NCI-H146 (cell line): Measurements from ENCODE around the gene ATL3.
"Not testable (repeated sequence)": the region's sequence is repeated elsewhere in the genome, so short reads cannot be mapped to it uniquely, and the experiment has no call there.

Experiments used
- DNase-seq: peaks from one replicate; lab custom pipeline; 2025; lab: John Stamatoyannopoulos, UW

Gene ATL3

DNA sequence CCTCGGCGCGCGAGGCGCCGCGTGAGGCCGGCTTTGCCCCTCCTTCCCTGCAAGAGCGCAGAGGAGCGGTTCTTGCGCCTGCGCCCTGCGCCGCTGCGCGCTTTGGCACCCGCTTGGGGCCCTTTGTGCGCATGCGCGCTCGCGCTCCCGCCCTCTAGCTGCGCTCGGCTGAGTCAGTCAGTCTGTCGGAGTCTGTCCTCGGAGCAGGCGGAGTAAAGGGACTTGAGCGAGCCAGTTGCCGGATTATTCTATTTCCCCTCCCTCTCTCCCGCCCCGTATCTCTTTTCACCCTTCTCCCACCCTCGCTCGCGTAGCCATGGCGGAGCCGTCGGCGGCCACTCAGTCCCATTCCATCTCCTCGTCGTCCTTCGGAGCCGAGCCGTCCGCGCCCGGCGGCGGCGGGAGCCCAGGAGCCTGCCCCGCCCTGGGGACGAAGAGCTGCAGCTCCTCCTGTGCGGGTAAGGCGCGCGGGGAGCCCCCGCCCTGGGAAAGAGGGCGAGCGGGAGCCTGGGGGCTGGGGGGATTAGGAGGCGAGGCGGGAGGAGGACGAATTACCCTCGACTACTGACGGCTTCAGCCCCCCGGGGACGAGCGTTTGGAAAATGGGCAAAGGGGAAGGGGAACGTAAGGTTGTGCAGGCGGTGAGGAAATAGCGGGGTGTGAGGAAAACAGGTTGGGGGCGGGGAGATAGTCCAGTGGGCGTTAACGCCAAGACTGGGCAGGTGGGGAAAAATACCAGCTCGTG is 10.3 kb upstream of the ATL3 start, which contains the start of gene RTN3:
Gene RTN3 (plus strand): TSS at position 180 of the 745 bp plus-strand sequence. CDS start 137 bp downstream, at position 317.
- DNase-seq = peak; percentile 98

DNA sequence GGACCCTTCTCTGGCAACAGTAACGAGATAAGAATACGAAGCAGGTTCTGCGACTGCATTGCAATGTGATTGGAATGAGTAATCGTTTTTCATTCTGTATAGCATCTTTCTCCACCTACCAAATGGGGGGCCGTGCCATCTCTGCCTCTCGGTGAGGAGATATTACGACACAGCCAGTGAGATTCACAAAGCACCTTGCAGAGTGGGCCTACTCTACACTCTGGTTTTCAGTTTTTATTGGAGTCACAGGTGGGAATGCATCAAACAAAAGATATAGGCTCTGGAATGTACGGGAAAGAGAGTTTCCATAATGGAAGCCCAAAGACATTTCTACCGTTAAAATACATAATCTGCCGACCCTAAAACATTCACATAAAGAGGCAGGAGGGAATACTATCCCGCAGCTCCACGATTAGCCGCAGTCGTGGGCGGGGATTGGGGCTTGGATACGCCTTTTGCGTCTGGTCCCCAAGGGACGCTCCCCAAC is 9.7 kb upstream of the ATL3 start:
- peak; percentile 69 for DNase-seq

DNA sequence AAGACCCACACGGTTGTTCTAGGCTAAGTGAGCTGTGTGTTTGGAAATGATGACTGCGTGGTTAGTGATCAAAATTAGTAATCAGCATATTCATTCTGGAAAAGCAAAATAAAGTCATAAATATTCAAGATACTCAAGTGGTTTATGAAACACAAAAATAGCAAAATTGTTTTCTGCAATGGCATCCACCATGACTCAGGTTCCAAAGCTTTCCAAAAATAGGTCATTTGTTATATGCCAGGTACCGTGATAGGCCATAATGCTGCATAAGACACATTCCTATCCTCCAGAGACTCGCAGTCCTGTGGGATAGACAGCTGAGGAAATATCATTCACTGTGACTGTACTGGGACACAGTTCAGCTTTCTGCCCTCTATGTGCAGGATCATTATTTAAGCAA is 2.4 kb upstream of the ATL3 start:
- DNase-seq = no peak

DNA sequence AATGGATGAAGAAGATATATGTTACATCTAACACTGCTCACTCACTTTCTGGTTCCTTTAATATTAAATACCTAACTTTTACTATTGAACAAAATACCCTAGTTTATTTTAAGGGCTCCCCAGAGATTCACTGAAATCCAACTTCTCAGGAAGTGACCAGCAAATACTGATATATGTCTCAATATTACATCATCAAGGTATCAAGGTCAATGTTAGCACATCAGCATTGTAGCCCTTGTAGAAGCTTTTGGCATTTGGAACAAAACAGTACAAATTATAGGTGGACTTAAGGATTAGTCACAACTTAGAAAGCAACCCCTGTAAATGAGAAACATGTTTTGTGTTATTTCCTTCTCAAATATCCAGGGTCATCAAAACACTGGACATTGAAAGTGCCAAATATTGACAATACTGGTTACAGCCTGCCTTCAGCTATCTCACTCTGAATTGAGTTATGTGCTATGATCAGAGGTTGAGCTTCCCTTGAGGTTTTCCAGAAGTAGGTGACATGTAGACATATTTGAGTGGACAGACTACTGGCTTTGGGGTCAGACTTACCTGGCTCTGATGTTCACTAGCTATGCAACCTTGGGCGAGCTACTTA is 1.9 kb upstream of the ATL3 start:
- no peak for DNase-seq

DNA sequence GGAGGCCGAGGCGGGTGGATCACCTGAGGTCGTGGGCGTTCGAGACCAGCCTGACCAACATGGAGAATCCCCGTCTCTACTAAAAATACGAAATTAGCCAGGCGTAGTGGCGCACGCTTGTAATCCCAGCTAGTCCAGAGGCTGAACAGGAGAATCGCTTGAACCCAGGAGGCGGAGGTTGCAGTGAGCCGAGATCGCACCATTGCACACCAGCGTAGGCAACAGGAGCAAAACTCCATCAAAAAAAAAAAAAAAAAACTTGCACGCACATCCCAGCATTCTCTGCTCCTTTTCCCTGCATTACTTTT is 934 bp upstream of the ATL3 start:
- no peak for DNase-seq

DNA sequence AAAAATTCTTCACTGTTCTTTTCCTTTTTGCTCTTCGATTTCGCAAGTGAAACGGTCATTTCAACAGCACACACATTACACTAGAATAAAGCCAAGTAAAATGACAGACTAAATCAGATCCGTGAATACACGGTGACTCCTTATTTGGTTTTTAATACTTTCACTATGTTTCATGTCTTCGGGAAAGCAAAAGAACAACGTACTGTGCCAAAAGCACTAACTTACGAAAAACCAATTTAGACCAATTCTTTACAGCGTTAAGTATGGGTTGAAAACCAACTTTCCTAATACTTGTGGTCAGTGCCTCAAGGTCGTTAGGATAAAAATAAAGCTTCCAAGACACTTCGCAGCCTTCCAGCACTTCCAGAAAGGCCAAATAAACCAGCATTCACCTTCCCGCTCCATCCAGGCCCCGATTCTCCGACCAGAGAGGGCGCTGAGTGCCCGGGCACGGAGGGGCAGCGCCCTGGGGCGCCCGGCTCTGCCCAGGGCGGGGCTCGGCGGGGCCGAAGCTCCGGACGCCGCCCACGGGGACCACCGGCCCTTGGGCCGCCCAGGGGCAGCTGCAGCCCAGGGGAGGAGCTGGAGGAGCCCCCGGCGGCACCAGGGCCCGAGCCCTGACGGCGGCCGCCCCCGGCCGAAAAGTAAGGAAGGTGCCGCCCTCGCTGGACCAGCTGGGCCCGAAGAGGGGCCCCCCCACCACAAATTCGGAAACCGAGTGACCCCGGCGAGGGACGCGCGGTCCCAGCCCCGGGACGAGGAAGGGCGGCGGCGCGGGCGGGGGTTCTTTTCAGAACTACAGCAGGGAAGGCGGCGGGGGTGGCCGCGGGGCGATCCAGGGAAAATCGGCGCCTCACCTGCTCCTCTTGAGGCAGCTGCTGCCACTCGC is 499 bp downstream of the ATL3 start:
- DNase-seq = peak; percentile 76

DNA sequence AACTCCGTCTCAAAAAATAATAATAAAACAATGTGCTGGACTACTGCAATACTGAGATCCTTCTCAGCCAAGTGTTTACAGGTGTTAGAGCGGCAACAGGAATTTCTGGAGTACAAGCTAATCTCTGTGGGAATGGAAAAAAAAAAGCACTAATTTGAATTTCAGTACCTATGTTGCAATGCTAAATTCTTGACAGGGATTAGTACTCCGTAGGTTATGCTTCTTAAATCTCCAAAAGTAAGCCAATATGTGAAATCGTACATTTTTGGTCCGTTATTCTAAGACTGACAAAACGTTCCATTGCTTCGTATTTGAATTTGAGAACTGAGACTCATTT is 1.1 kb downstream of the ATL3 start:
- no peak for DNase-seq

DNA sequence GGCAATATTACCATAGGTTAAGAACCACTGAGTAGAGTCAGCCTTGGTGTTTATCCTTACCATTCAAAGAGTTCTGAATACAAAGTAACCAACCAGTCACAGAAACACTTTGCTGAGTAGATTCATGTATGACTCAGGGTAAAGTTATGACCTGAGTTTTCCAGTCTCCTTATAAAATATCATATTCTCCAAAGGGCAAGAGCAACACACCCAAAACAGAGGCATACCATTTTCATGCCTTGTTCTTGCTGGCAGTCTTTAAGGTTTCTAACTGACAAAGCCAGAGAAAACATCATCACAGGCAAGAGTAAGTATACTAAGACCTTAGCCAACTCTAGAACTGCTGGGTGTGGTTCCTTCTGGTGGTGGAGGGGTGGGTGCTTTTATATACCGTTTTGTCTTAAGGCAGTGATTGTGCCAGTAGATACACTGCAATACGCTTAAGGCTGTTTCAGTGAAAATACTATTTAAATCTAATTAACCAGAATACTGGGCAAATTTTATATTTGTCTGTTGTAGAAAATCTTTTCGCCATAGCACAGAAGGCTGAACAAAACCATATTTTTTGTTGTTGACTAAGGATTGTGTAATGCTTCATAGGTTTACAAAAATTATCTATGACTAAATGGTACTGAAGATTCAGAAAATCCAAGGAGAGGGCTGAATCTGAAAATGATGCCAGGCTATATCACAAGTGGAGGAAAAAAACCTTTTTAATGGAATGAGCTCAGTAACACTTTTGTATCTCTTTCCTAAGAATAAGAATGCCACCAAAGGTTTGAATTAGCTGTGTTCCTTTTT is 3.0 kb downstream of the ATL3 start:
- no peak for DNase-seq

DNA sequence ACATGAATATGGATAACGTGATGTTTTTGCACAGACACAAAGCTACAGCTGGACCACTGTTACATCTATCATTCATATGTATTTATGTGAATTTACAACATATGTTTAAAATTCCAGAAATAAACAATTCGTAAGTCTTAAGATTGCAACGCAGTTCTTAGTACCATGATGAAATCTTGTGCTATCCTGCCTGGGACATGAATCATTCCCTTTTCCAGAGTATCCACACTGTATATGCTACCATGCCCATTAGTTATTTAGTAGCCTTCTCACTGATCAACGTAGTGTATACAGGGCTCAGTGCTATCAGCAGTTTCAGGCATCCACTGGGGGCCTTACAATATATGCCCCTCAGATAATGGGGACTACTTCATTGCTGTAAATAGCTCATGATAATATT is 4.3 kb downstream of the ATL3 start:
- no peak for DNase-seq

DNA sequence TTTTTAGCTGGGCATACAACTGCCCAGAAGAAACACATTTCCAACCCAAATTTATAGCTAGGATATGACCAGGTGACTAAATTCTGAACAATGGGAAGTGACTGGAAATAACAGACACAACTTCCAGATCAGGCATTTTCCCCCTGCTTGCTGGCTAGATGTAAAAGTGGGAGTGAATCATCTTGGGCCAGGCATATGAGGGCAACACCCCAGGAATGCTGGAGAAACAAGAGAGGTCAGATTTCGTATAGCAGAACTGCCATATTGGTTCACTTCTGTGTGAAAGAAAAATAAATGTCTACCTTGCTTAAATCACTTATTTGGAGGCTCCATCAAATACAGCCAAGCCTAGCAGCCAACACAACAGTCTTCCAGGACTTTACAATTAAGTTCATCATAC is 7.4 kb downstream of the ATL3 start:
- no peak for DNase-seq

DNA sequence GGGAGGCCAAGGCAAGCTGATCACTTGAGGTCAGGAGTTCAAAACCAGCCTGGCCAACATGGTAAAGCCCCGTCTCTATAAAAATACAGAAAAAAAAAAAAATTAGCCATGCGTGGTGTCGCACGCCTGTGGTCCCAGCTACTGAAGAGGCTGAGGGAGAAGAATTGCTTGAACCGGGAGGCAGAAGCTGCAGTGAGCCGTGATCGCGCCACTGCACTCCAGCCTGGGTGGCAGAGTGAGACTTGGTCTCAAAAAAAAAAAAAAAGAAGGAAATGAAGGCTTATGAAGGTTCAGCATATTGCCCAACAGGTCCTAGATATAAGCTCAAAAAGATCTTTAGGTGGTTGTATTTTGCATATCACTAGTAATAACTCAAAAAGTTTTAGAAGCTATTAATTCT is 10.2 kb downstream of the ATL3 start:
- no peak for DNase-seq

DNA sequence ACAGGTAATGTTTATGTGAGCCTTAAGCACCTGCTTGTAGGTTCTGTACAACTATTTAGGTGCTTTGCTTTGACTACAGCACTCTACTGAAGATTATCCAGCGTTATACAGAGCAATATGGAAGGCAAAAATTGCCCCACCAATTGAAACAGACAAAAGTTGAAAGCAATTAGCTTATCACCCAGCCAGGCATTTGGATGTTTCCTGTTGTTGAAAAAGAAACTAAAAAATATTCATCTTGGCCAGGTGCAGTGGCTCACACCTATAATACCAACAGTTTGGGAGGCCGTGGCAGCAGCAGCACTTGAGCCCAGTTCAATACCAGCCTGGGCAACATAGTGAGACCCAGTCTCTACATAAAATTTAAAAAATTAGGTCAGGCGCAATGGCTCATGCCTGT is 18.5 kb downstream of the ATL3 start:
- no peak for DNase-seq

DNA sequence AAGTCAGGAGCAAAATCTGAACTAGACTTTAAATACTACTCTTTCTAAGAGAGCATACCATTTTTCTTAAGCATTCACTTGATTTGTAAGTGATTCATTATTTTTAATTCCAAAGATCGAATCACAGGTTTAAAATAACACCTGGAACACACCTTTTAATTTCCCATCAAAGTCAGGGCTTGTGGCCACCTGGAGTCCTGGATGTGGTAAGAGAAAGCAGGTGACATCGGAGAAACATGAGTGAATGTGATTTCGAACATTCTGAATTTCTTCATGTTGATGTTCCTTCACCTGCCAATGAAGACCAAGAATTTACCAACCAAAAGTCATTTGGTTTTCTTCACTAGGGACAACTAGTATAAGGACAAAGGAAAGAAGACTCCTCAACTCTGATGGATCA is 28.0 kb downstream of the ATL3 start:
- no peak for DNase-seq

DNA sequence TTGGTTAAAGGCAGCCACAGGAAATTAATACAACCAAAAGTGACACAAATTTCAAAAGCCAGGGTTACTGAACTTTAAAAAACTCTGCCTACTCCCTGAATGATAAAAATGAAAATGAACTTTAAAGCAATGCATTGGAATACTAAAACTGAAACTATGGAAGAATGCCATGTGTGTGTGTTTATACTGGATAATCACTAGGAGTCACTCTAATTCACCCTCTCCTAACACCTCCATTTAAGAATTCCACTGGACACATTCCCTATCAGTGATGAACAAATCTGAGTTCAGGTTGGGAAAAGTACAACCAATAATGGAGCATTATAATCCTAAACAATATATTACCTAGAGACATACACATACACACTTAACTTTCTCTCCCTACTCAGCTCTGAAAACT is 29.4 kb downstream of the ATL3 start:
- no peak for DNase-seq

DNA sequence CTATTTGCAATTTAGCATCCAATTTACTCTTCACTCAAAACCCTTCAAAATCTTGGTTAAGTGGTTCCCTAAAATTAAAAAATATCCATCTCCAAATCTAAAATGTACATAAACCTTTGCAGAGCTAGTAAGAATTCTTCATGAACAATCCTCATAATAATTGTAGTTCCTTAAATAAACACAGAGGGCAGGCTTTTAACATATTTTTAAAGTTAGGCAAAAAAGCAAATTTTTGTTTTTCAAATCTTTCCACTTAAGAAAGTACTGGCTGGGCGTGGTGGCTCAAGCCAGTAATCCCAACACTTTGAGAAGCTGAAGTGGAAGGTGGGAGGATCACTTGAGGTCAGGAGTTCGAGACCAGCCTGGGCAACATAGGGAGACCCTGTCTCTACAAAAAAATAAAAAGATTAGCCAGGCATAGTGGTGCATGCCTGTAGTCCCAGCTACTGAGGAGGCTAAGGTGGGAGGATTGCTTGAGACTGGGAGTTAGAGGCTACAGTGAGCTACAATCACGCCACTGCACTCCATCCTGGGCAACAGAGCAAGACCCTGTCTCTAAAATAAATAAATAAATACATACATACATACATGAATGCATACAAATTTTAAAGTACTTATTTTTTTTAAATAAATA is 31.9 kb downstream of the ATL3 start:
- DNase-seq = no peak

DNA sequence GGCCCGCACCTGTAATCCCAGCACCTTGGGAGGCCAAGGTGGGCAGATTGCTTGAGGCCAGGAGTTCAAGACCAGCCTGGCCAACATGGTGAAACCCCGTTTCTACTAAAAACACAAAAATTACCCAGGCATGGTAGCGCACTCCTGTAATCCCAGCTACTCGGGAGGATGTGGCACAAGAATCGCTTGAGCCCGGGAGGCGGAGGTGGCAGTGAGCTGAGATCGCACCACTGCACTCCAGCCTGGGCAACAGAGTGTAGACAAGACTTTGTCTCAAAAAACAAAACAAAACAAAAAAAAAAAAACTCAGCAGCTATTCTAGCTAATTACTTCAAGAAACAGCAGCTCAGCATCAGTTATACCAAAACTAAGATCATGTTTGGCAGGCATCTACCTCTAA is 32.7 kb downstream of the ATL3 start:
- DNase-seq = not testable (repeated sequence)

DNA sequence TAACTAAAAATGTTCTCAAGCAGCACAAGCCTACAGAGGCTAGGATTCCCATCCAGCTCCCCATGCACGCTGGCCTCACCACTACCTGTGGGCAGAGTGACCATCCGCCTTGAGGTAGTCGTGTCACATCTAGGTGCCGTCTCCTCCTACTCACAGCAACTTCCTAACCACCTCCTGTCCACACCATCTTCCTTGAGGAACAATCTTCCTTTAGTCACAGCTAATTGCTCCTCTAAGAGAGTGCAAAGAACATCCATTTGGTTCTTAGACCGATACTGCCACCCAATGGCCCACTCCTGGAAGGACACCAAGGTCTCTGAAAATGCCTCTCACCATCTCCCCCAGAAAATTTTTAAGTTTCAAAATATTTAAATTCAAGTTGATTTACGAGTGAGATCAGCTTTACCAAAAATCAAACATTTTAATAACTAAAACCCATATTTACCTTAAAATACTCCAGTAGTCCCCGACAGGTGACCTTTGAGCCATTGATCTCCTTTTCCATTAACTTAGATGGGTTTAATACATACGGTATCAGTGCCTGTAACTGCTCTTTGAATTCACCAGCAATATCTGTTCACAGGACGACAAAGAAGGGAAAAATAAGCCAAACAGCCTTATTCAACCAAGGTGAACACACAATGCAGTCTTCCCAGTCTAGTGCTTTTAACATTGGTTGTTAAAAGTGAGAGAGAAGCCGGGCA is 35.3 kb downstream of the ATL3 start:
- peak; percentile 35 for DNase-seq

DNA sequence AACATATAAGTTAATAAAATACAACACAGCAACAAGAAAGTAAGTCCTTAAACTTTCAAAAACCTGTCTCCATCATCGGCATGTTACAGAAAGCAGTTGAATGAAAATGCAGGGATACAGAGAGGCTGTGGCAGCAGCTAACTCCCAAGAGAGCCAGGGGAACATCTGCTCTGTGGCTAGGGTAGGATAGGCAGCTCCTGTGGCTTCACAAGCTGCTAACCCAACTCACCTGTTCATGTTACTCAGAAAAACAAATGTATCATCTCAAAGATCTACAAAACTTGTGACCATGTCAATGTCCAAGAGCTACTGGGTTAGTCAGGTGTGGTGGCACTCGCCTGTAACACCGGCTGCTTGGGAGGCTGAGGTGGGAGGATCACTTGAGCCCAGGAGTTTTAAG is 41.8 kb downstream of the ATL3 start:
- DNase-seq = no peak

DNA sequence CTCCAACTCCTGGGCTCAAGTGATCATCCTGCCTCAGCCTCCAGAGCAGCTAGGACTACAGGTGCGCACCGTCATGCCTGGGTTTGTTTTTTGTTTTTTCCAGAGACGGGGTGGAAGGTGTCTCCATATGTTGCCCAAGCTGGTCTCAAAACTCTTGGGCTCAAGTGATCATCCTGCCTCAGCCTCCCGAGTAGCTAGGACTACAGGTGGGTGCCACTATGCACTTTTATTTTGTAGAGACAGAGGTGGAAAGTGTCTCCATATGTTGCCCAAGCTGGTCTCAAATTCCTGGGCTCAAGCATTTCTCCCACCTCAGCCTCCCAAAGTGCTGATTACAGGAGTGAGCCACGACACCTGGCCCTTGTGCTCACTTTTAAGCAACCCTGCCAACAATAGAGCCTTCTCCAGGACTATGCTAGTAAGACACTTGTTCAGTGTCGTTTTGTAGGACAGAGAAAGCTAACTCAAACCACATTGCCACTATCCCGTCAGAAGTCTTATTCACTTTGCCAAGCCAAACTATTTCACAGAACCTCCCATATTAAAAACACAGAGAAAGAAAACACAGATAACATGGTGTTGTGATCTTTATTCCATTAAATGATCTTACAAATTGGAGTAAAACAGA is 47.5 kb downstream of the ATL3 start:
- no peak for DNase-seq

DNA sequence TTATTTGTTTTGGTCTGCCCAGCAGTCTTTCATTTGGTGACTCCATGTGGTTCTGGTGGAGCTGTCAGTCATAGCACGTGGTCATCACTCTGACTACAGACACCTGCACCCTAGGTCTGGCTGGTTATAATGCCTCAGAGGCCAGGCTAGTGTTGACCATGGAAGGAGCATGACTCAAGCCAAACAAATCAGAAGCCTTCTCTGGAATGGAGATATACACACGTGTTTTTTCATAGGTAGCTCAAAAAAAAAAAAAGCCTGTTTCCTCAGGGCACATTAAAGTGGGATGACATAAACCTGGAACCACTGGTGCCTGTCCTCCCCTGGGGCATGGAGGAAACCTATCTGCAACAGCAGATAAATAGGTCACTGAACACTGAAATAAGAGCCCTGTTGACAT is 48.9 kb downstream of the ATL3 start:
- DNase-seq = peak; percentile 89

DNA sequence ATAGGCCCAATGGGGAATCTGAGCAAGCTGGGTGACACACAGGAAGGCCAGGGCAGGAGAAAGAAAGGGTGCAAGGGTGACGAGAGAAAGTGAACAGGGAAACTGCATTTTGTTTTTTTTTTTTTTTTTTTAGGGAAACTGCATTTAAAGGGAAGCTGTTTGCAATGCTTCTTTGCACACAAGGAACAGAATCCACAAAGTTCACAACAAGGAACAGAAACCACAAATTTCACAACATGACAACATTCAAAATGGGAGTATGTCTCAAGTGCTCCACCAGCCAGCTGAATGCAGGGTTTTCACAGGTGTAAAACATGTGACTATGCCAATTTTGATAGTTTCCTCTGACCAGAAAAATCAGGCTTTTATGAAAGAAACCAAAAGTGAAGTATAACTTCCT is 50.1 kb downstream of the ATL3 start:
- no peak for DNase-seq
